H1 (cell line): Measurements from ENCODE around the gene ENTPD8.

ENCODE experiments used
- EZH2 ChIP-seq: fragments of 200-600 bp; sonication (generic); IDR thresholded peaks from 2 replicates; pipeline ENCODE4 v1.7.1; 2012; ENCODE audit warnings: low read depth, mild to moderate bottlenecking, moderate library complexity, low read length, inconsistent platforms; ENCODE audit not compliant: severe bottlenecking
- GTF2F1 ChIP-seq: IDR thresholded peaks from 2 replicates; pipeline ENCODE4 v1.6.1; 2012; ENCODE audit warnings: low read depth, low read length, improper control_type of control experiment, borderline replicate concordance
- JUND ChIP-seq: IDR thresholded peaks from 2 replicates; pipeline ENCODE4 v1.6.1; 2011; ENCODE audit warnings: mild to moderate bottlenecking, improper control_type of control experiment, low read length
- MAFK ChIP-seq: IDR thresholded peaks from 2 replicates; pipeline ENCODE4 v1.6.1; 2012; ENCODE audit warnings: low read depth, mild to moderate bottlenecking, improper control_type of control experiment, low read length
- POLR2AphosphoS5 ChIP-seq: IDR thresholded peaks from 2 replicates; pipeline ENCODE4 v1.6.1; 2011; ENCODE audit warnings: low read depth, low read length
- SUZ12 ChIP-seq: fragments of 200-600 bp; sonication (generic); IDR thresholded peaks from 2 replicates; pipeline ENCODE4 v1.6.1; 2012; ENCODE audit warnings: mild to moderate bottlenecking, inconsistent platforms, low read length, moderate library complexity, mixed read lengths
- TBP ChIP-seq: IDR thresholded peaks from 2 replicates; pipeline ENCODE4 v1.6.1; 2011; ENCODE audit warnings: low read depth, low read length, improper control_type of control experiment
- ZNF274 ChIP-seq: IDR thresholded peaks from 2 replicates; pipeline ENCODE4 v1.7.0; 2012; ENCODE audit warnings: low read length, borderline replicate concordance; ENCODE audit errors: extremely low read depth
- TF ChIP-seq, protein P1 (sequence below), 3 experiments: IDR thresholded peaks; 1 replicate in 2 of 3; 2 replicates in 1 of 3; pipeline versions ENCODE4 v1.5.1 to v1.6.1; 2011; ENCODE audit warnings: low read length in 3 of 3, mild to moderate bottlenecking in 3 of 3, inconsistent platforms in 2 of 3, low read depth in 1 of 3, moderate library complexity in 1 of 3; ENCODE audit not compliant: insufficient read depth in 1 of 3; ENCODE audit errors: control extremely low read depth in 1 of 3
- TF ChIP-seq, protein P2 (sequence below): IDR thresholded peaks from 2 replicates; pipeline ENCODE4 v1.6.1; 2012; ENCODE audit warnings: inconsistent platforms

DNA sequence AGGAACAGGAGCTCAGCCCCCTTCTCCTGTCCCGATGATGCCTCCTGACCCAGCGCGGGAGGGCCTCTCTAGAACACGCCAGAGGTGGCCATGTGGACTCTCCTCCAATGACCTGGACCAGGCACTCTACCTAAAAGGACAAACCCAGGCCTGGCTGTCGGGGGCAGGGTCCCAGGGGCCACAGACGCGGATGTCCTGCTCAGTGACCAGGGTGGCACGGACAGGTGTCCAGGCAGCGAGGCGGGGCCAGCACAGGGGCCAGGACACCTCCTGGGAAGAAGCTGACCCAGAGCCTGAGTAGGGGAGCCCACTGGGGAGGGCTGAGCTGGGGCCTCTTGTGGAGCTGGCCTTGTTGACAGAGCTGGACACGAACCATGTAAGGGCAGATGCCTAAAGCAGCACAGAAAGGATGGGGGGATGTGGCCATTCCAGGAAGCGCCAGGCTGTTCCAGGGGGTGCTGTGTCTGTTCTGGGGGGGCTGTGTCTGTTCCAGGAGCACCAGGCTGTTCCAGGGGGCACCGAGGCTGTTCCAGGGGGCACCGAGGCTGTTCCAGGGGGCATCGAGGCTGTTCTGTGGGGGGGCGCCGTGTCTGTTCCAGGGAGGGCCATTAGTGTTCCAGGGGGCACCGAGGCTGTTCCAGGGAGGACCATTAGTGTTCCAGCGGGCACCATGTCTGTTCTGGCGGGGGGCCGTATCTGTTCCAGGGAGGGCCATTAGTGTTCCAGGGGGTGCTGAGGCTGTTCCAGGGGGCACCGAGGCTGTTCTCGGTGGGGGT, 48.7 kb downstream of the ENTPD8 start:
- TF ChIP-seq MAFK (no peak), SUZ12 (no peak), GTF2F1 (no peak), ZNF274 (no peak), JUND (no peak), EZH2 (no peak), POLR2AphosphoS5 (no peak), TBP (no peak)
- TF ChIP-seq, protein P1, sequence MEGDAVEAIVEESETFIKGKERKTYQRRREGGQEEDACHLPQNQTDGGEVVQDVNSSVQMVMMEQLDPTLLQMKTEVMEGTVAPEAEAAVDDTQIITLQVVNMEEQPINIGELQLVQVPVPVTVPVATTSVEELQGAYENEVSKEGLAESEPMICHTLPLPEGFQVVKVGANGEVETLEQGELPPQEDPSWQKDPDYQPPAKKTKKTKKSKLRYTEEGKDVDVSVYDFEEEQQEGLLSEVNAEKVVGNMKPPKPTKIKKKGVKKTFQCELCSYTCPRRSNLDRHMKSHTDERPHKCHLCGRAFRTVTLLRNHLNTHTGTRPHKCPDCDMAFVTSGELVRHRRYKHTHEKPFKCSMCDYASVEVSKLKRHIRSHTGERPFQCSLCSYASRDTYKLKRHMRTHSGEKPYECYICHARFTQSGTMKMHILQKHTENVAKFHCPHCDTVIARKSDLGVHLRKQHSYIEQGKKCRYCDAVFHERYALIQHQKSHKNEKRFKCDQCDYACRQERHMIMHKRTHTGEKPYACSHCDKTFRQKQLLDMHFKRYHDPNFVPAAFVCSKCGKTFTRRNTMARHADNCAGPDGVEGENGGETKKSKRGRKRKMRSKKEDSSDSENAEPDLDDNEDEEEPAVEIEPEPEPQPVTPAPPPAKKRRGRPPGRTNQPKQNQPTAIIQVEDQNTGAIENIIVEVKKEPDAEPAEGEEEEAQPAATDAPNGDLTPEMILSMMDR (IDR thresholded peaks at IDR 0.05; ENCODE audit: control extremely low read depth in 1 of 3, insufficient read depth in 1 of 3, low read depth in 1 of 3, low read length in 3 of 3), result no peak
- TF ChIP-seq, protein P2, sequence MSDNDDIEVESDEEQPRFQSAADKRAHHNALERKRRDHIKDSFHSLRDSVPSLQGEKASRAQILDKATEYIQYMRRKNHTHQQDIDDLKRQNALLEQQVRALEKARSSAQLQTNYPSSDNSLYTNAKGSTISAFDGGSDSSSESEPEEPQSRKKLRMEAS, result no peak
